Prostate gland (tissue), 2 donors: ENCODE measurements around the gene PDIA4.

Experiments
- POLR2AphosphoS5 ChIP-seq: sonication (generic); formaldehyde crosslinking; IDR thresholded peaks from one replicate; pipeline ENCODE4 v1.6.1; 2017; ENCODE audit warnings: antibody characterized with exemption
- TF ChIP-seq, protein P1 (sequence below), 4 experiments: fragments of 200-600 bp in 2 of 4; fragments of 450-650 bp in 2 of 4; sonication (generic) in 2 of 4; IDR thresholded peaks; 1 replicate in 3 of 4; 2 replicates in 1 of 4; pipeline ENCODE4 v1.5.1; 2016 to 2019; ENCODE audit warnings: antibody characterized with exemption in 4 of 4, mild to moderate bottlenecking in 2 of 4, moderate library complexity in 2 of 4

DNA sequence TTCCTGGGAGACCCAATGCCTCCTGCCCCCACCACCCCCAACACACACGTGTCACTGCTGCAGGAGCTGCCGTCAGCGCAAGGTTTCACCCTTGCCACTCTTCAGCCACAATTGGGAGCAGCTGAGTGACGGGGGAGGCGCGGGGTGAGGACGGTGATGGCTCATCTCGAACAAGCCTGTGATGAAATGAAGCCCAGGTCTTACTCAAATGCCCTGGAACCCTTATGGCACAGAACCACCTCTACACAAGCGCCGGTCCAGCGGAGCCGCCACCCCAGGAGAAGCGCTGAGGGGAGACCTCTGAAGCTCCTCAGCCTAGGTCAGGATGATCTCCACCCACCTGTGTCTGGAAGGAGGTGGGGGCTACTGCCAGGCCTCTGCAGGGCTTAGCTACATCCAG, 25.7 kb downstream of the PDIA4 start:
- TF ChIP-seq, protein P1, sequence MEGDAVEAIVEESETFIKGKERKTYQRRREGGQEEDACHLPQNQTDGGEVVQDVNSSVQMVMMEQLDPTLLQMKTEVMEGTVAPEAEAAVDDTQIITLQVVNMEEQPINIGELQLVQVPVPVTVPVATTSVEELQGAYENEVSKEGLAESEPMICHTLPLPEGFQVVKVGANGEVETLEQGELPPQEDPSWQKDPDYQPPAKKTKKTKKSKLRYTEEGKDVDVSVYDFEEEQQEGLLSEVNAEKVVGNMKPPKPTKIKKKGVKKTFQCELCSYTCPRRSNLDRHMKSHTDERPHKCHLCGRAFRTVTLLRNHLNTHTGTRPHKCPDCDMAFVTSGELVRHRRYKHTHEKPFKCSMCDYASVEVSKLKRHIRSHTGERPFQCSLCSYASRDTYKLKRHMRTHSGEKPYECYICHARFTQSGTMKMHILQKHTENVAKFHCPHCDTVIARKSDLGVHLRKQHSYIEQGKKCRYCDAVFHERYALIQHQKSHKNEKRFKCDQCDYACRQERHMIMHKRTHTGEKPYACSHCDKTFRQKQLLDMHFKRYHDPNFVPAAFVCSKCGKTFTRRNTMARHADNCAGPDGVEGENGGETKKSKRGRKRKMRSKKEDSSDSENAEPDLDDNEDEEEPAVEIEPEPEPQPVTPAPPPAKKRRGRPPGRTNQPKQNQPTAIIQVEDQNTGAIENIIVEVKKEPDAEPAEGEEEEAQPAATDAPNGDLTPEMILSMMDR (IDR thresholded peaks at IDR 0.05) = no peak
- TF ChIP-seq POLR2AphosphoS5 = no peak
